Measurements from ENCODE around the gene FUOM. TPM values are rescaled to one million over a fixed set of nuclear protein-coding genes. Genes with fewer than 3 reads are reported as not detected.

Gene FUOM
- polyA plus RNA-seq, 3 donors, result 29.8 to 56.8 (median 39.0) TPM

- no peaks in the 10 kb centered on the region for H3K9me3 ChIP-seq (replicated peaks in 1 of 2; ENCODE audit: control insufficient read depth in 1 of 2, insufficient read depth in 1 of 2, low read length in 2 of 2)
- H3K27me3 Mint-ChIP-seq (ENCODE audit: low read depth in 3 of 3), result peaks cover 0 to 2% (median 2%) of the 10 kb centered on the region in 3 donors
- no peak for TF ChIP-seq CTCF (IDR thresholded peaks at IDR 0.05)
- H3K4me1 Mint-ChIP-seq, result no peaks in the 10 kb centered on the region
- intact Hi-C loops (cut with micrococcal nuclease), result no loop called here
- H3K9ac ChIP-seq (ENCODE audit: insufficient read depth, low read length, poor library complexity, severe bottlenecking), result no peak overlapping the region
- no peak overlapping the region for H3K4me3 Mint-ChIP-seq
- no peak overlapping the region for H3K4me3 ChIP-seq (replicated peaks in 1 of 3; ENCODE audit: low read depth in 2 of 3, low read length in 3 of 3)
- H3K9me3 Mint-ChIP-seq, result no peaks in the 10 kb centered on the region
- WGBS (ENCODE audit: insufficient coverage), result 97% methylated on average over 13 of the region's 13 CpGs
- H3K36me3 Mint-ChIP-seq, result peaks cover 67 to 88% of the 10 kb centered on the region in 2 donors
- H3K36me3 ChIP-seq (replicated peaks in 1 of 2; ENCODE audit: control insufficient read depth in 1 of 2, insufficient read depth in 2 of 2, low read length in 2 of 2), result peaks cover 73 to 85% of the 10 kb centered on the region in 2 donors
- DNase-seq, result no peak
- no peaks in the 10 kb centered on the region for H3K27me3 ChIP-seq (ENCODE audit: control insufficient read depth in 2 of 2, insufficient read depth in 2 of 2, low read length in 2 of 2)
- H4K20me1 ChIP-seq (ENCODE audit: insufficient read depth, low read length), result no peaks in the 10 kb centered on the region
- no peak overlapping the region for H3K27ac Mint-ChIP-seq
- no peaks in the 10 kb centered on the region for H3K79me2 ChIP-seq (ENCODE audit: insufficient read depth, low read length)
- no peak overlapping the region for H3K4me2 ChIP-seq (replicated peaks; ENCODE audit: extremely low read depth, low read length, poor library complexity, severe bottlenecking)
- no peaks in the 10 kb centered on the region for H3K4me1 ChIP-seq (ENCODE audit: control insufficient read depth in 1 of 2, insufficient read depth in 2 of 2, low read length in 2 of 2)
- H2AFZ ChIP-seq (ENCODE audit: insufficient read depth, low read depth, low read length, poor library complexity, severe bottlenecking), result no peak overlapping the region
- no peak overlapping the region for H3K27ac ChIP-seq (ENCODE audit: low read depth in 1 of 2, low read length in 2 of 2)
Observed at GRCh38 chr10:133366751-133367150, 8.9 kb upstream of the FUOM start.

DNA sequence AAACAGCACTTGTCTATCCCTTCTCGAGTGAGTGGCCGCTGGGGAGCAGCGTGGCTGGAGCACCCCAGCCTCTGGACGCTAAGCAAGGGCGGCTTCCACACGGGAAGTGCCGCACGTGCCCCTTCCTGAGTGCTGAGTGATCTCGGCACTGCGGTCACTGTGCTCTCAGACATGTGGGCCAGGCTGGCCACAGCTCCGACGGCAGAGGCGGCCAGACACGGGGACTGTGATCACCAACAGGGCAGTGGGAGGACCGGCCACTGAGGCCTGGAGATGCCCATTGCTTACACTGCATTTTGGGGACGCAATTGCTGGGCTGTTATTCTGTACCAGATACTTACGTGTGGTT, 8.3 kb upstream of the FUOM start:
- Histone ChIP-seq H3K27ac (ENCODE audit: low read depth in 1 of 2, low read length in 2 of 2) (no peak overlapping the region), H3K9me3 (replicated peaks in 1 of 2; ENCODE audit: control insufficient read depth in 1 of 2, insufficient read depth in 1 of 2, low read length in 2 of 2) (no peaks in the 10 kb centered on the region), H2AFZ (ENCODE audit: insufficient read depth, low read depth, low read length, poor library complexity, severe bottlenecking) (no peak overlapping the region), H3K27me3 (ENCODE audit: control insufficient read depth in 2 of 2, insufficient read depth in 2 of 2, low read length in 2 of 2) (no peaks in the 10 kb centered on the region), H3K4me2 (replicated peaks; ENCODE audit: extremely low read depth, low read length, poor library complexity, severe bottlenecking) (no peak overlapping the region), H4K20me1 (ENCODE audit: insufficient read depth, low read length) (no peaks in the 10 kb centered on the region), H3K4me3 (replicated peaks in 1 of 3; ENCODE audit: low read depth in 2 of 3, low read length in 3 of 3) (no peak overlapping the region), H3K79me2 (ENCODE audit: insufficient read depth, low read length) (no peaks in the 10 kb centered on the region), H3K4me1 (ENCODE audit: control insufficient read depth in 1 of 2, insufficient read depth in 2 of 2, low read length in 2 of 2) (no peaks in the 10 kb centered on the region), H3K9ac (ENCODE audit: insufficient read depth, low read length, poor library complexity, severe bottlenecking) (no peak overlapping the region), H3K36me3 (replicated peaks in 1 of 2; ENCODE audit: control insufficient read depth in 1 of 2, insufficient read depth in 2 of 2, low read length in 2 of 2) (peaks cover 73 to 86% of the 10 kb centered on the region in 2 donors)
- Mint-ChIP-seq H3K4me1 (no peaks in the 10 kb centered on the region), H3K27me3 (ENCODE audit: low read depth in 3 of 3) (peaks cover 0 to 2% (median 0%) of the 10 kb centered on the region in 3 donors), H3K9me3 (no peaks in the 10 kb centered on the region), H3K27ac (no peak overlapping the region), H3K36me3 (peaks cover 71 to 87% of the 10 kb centered on the region in 2 donors), H3K4me3 (no peak overlapping the region)
- DNase-seq, result no peak
- no peak for TF ChIP-seq CTCF (IDR thresholded peaks at IDR 0.05)
- WGBS (ENCODE audit: insufficient coverage), result 88% methylated on average over 17 of the region's 17 CpGs
- intact Hi-C loops (cut with micrococcal nuclease), result no loop called here
